A549 (cell line): ENCODE data around the gene DYNC1H1. TPM values are rescaled to one million over a fixed set of nuclear protein-coding genes. Genes with fewer than 3 reads are reported as not detected.

Source experiments
- ATAC-seq, 2 experiments: fragments of 200-7000 bp in 1 of 2; fragments of >200 bp in 1 of 2; cut with Nextera tagmentation in 1 of 2; cut with Tn5 transposase in 1 of 2; 3 replicates each; pipeline versions ENCODE4 v1.8.0 to v1.9.1; 2018 to 2020; ENCODE audit warnings: mild to moderate bottlenecking in 1 of 2, moderate library complexity in 1 of 2
- CTCF ChIA-PET: fragments of 300-600 bp; sonication (Branson Sonifier 250); formaldehyde crosslinking; extraction: SDS; loops from one replicate; lab custom pipeline; 2021; ENCODE audit warnings: antibody characterized with exemption, inconsistent platforms; lab: Yijun Ruan, JAX
- POLR2A ChIA-PET: fragments of 350-600 bp; formaldehyde crosslinking; extraction: SDS; loops from one replicate; lab custom pipeline; 2021; ENCODE audit warnings: antibody characterized with exemption, inconsistent platforms; lab: Yijun Ruan, JAX
- DNase-seq, 2 experiments: peaks; one replicate each; pipeline versions ENCODE4 v3.0.0 to v3.0.0-alpha.2; 2011 to 2016; ENCODE audit warnings: low read depth in 1 of 2, low spot score in 1 of 2
- FAIRE-seq: peaks from 2 replicates; lab custom pipeline; 2011; peaks lifted over from hg19 to GRCh38; lab: Jason Lieb, UNC
- H3K27ac ChIP-seq, 2 experiments: fragments of >200 bp; sonication (Bioruptor Twin); formaldehyde crosslinking; 3 replicates each; pipeline ENCODE4 v1.5.1; 2016 to 2017
- H3K4me1 ChIP-seq: fragments of >200 bp; sonication (Bioruptor Twin); formaldehyde crosslinking; 3 replicates; pipeline ENCODE4 v1.6.1; 2016
- H3K4me2 ChIP-seq: fragments of >200 bp; sonication (Bioruptor Twin); formaldehyde crosslinking; 3 replicates; pipeline ENCODE4 v1.6.1; 2016
- H3K4me3 ChIP-seq: fragments of >200 bp; sonication (Bioruptor Twin); formaldehyde crosslinking; 3 replicates; pipeline ENCODE4 v1.5.1; 2016
- H3K9me3 ChIP-seq: fragments of >200 bp; sonication (Bioruptor Twin); formaldehyde crosslinking; 3 replicates; pipeline ENCODE4 v1.6.1; 2016
- CEBPB ChIP-seq, 2 experiments: fragments of >200 bp in 1 of 2; sonication (Bioruptor Twin) in 1 of 2; formaldehyde crosslinking in 1 of 2; IDR thresholded peaks; 2 replicates each; pipeline ENCODE4 v1.6.1; 2012 to 2016
- CHD2 ChIP-seq: fragments of 150-350 bp; IDR thresholded peaks from 2 replicates; pipeline ENCODE4 v1.6.1; 2014; ENCODE audit warnings: low read length; ENCODE audit not compliant: partially characterized antibody
- EHF ChIP-seq: fragments of 250-450 bp; sonication (Bioruptor Pico); IDR thresholded peaks from 2 replicates; pipeline ENCODE4 v1.5.0; 2020; ENCODE audit warnings: mild to moderate bottlenecking
- ESRRA ChIP-seq: fragments of 150-350 bp; IDR thresholded peaks from 2 replicates; pipeline ENCODE4 v1.6.1; 2014; ENCODE audit warnings: mild to moderate bottlenecking, low read length, borderline replicate concordance
- GATA3 ChIP-seq: IDR thresholded peaks from 2 replicates; pipeline ENCODE4 v1.6.1; 2012; ENCODE audit warnings: borderline replicate concordance
- HOXA7 ChIP-seq: fragments of 250-450 bp; sonication (Bioruptor Pico); IDR thresholded peaks from 2 replicates; pipeline ENCODE4 v1.5.0; 2020; ENCODE audit warnings: mild to moderate bottlenecking, moderate library complexity
- HOXB13 ChIP-seq: fragments of 250-450 bp; sonication (Bioruptor Pico); IDR thresholded peaks from 2 replicates; pipeline ENCODE4 v1.5.0; 2020; ENCODE audit warnings: low read depth, mild to moderate bottlenecking, moderate library complexity
- HOXB5 ChIP-seq: fragments of 250-450 bp; sonication (Bioruptor Pico); IDR thresholded peaks from 2 replicates; pipeline ENCODE4 v1.5.0; 2020; ENCODE audit warnings: mild to moderate bottlenecking, moderate library complexity
- KDM1A ChIP-seq: fragments of 200-600 bp; sonication (generic); IDR thresholded peaks from 2 replicates; pipeline ENCODE4 v1.6.1; 2016; ENCODE audit warnings: low read depth, mild to moderate bottlenecking
- MAZ ChIP-seq: fragments of 150-350 bp; IDR thresholded peaks from 2 replicates; pipeline ENCODE4 v1.6.1; 2014; ENCODE audit warnings: antibody characterized with exemption, low read depth, low read length, borderline replicate concordance
- MYC ChIP-seq: IDR thresholded peaks from 2 replicates; pipeline ENCODE4 v1.6.1; 2012; ENCODE audit warnings: mild to moderate bottlenecking, inconsistent platforms, low read length, improper control_type of control experiment, borderline replicate concordance
- NFE2L2 ChIP-seq: fragments of 150-350 bp; conservative IDR thresholded peaks from 2 replicates; pipeline ENCODE4 v1.6.1; 2014; ENCODE audit warnings: low read length
- NR3C1 ChIP-seq: fragments of >200 bp; sonication (Bioruptor Twin); formaldehyde crosslinking; IDR thresholded peaks from 3 replicates; pipeline ENCODE4 v1.6.1; 2017
- PHF8 ChIP-seq: fragments of 200-600 bp; sonication (generic); IDR thresholded peaks from 2 replicates; pipeline ENCODE4 v1.6.1; 2016; ENCODE audit warnings: low read depth, mild to moderate bottlenecking, antibody characterized with exemption, moderate library complexity, borderline replicate concordance
- RAD21 ChIP-seq, 2 experiments: fragments of >200 bp in 1 of 2; sonication (Bioruptor Twin) in 1 of 2; formaldehyde crosslinking in 1 of 2; IDR thresholded peaks in 1 of 2; conservative IDR thresholded peaks in 1 of 2; 2 replicates in 1 of 2; 3 replicates in 1 of 2; pipeline ENCODE4 v1.6.1; 2012 to 2018; ENCODE audit warnings: inconsistent platforms in 1 of 2
- RFX5 ChIP-seq: fragments of 450-650 bp; IDR thresholded peaks from 2 replicates; pipeline ENCODE4 v1.7.1; 2014; ENCODE audit warnings: antibody characterized with exemption, mild to moderate bottlenecking, moderate library complexity
- RNF2 ChIP-seq: fragments of 200-600 bp; sonication (generic); IDR thresholded peaks from 2 replicates; pipeline ENCODE4 v1.6.1; 2016; ENCODE audit warnings: low read depth, mild to moderate bottlenecking, antibody characterized with exemption, moderate library complexity, borderline replicate concordance
- SMC3 ChIP-seq: fragments of >200 bp; sonication (Bioruptor Twin); formaldehyde crosslinking; IDR thresholded peaks from 3 replicates; pipeline ENCODE4 v1.6.1; 2018; ENCODE audit warnings: inconsistent platforms
- SREBF2 ChIP-seq: fragments of 450-650 bp; IDR thresholded peaks from 2 replicates; pipeline ENCODE4 v1.6.1; 2014; ENCODE audit warnings: mild to moderate bottlenecking, moderate library complexity
- TP53 ChIP-seq: fragments of 250-450 bp; sonication (Bioruptor Pico); IDR thresholded peaks from 2 replicates; pipeline ENCODE4 v1.5.0; 2021; ENCODE audit warnings: mild to moderate bottlenecking, moderate library complexity
- ZC3H11A ChIP-seq: fragments of 450-650 bp; IDR thresholded peaks from 2 replicates; pipeline ENCODE4 v1.6.1; 2014; ENCODE audit warnings: antibody characterized with exemption, mild to moderate bottlenecking
- ZSCAN20 ChIP-seq: fragments of 250-450 bp; sonication (Bioruptor Pico); IDR thresholded peaks from 2 replicates; pipeline ENCODE4 v1.8.0; 2022; ENCODE audit warnings: mild to moderate bottlenecking, moderate library complexity
- WGBS: methylation state at CpG from one replicate; pipeline ENCODE4 v1.1.6; 2017; ENCODE audit errors: missing lambda C conversion rate; 5-methylcytosine and 5-hydroxymethylcytosine counted together
- polyA plus RNA-seq, 4 experiments: library from polyadenylated mRNA; depleted of rRNA in 3 of 4; stranded (reverse); fragments of >200 nt; fragmentation: RNase III in 1 of 4; extraction: RNeasy Plus Mini Kit Qiagen cat#74134 plus additional on column Dnase treatment in 1 of 4; gene quantifications; 2 replicates in 3 of 4; 3 replicates in 1 of 4; pipeline ENCODE4 v1.2.3, GENCODE V29; 2011 to 2017
- TF ChIP-seq, protein P1 (sequence below): fragments of 200-600 bp; sonication (generic); IDR thresholded peaks from 2 replicates; pipeline ENCODE4 v1.6.1; 2016; ENCODE audit warnings: antibody characterized with exemption, mild to moderate bottlenecking, moderate library complexity
- TF ChIP-seq, protein P2 (sequence below): IDR thresholded peaks from 2 replicates; pipeline ENCODE4 v1.6.1; 2012
- TF ChIP-seq, protein P3 (sequence below): fragments of 250-450 bp; sonication (Bioruptor Pico); IDR thresholded peaks from 2 replicates; pipeline ENCODE4 v1.5.0; 2021; ENCODE audit warnings: mild to moderate bottlenecking, moderate library complexity, borderline replicate concordance
- TF ChIP-seq, protein P4 (sequence below): fragments of 450-650 bp; IDR thresholded peaks from 2 replicates; pipeline ENCODE4 v1.6.1; 2014; ENCODE audit warnings: antibody characterized with exemption
- TF ChIP-seq, protein P5 (sequence below): fragments of >200 bp; sonication (Bioruptor Twin); formaldehyde crosslinking; IDR thresholded peaks from 3 replicates; pipeline ENCODE4 v1.6.1; 2016

DYNC1H1 gene
- polyA plus RNA-seq, 2 of the 4 experiments (the other 2 are of a cell fraction) = 177 to 187 TPM

DNA sequence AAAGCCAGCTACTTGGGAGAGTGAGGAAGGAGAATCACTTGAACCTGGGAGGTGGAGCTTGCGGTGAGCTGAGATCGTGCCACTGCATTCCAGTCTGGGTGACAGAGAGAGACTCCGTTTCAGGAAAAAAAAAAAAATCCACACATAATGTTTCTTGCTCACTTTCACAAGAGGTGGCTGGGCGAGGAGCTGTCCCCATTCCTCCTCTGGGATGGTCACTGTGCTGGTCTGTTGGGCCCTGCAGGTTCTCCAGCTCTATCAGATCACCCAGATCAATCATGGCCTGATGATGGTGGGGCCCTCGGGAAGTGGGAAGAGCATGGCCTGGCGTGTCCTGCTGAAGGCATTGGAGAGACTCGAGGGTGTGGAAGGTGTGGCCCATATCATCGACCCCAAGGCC, 47.3 kb downstream of the DYNC1H1 start:
- no peaks in the 10 kb centered on the region for H3K9me3 ChIP-seq
- H3K4me3 ChIP-seq = no peak overlapping the region
- ATAC-seq = no peak
- 91% methylated on average over 8 of the region's 8 CpGs for WGBS
- no peak for TF ChIP-seq MYC
- no peak for TF ChIP-seq EHF (CRISPR knock-in tag)
- TF ChIP-seq ZSCAN20 (CRISPR knock-in tag) = no peak
- no peak for TF ChIP-seq GATA3
- no peak for TF ChIP-seq RFX5
- TF ChIP-seq SREBF2 = no peak
- no peak for TF ChIP-seq SMC3
- no peak for TF ChIP-seq RAD21 (conservative IDR thresholded peaks at IDR 0.05 in 1 of 2, IDR thresholded peaks at IDR 0.05 in 1 of 2)
- no peak for TF ChIP-seq ZC3H11A
- no peak for TF ChIP-seq CEBPB (IDR thresholded peaks at IDR 0.05)
- TF ChIP-seq NR3C1 = no peak
- TF ChIP-seq, protein P1, sequence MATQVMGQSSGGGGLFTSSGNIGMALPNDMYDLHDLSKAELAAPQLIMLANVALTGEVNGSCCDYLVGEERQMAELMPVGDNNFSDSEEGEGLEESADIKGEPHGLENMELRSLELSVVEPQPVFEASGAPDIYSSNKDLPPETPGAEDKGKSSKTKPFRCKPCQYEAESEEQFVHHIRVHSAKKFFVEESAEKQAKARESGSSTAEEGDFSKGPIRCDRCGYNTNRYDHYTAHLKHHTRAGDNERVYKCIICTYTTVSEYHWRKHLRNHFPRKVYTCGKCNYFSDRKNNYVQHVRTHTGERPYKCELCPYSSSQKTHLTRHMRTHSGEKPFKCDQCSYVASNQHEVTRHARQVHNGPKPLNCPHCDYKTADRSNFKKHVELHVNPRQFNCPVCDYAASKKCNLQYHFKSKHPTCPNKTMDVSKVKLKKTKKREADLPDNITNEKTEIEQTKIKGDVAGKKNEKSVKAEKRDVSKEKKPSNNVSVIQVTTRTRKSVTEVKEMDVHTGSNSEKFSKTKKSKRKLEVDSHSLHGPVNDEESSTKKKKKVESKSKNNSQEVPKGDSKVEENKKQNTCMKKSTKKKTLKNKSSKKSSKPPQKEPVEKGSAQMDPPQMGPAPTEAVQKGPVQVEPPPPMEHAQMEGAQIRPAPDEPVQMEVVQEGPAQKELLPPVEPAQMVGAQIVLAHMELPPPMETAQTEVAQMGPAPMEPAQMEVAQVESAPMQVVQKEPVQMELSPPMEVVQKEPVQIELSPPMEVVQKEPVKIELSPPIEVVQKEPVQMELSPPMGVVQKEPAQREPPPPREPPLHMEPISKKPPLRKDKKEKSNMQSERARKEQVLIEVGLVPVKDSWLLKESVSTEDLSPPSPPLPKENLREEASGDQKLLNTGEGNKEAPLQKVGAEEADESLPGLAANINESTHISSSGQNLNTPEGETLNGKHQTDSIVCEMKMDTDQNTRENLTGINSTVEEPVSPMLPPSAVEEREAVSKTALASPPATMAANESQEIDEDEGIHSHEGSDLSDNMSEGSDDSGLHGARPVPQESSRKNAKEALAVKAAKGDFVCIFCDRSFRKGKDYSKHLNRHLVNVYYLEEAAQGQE = no peak
- CTCF ChIA-PET = interaction anchor here (2.8 kb wide), 1 partner anchor 51 kb away, joined by 18 read pairs; no protein-coding TSS in a partner anchor
- H3K27ac ChIP-seq = no peak overlapping the region
- no peak overlapping the region for H3K4me2 ChIP-seq
- no peak for DNase-seq
- H3K4me1 ChIP-seq = no peaks in the 10 kb centered on the region
- POLR2A ChIA-PET = no interaction called here
- no peak for FAIRE-seq

DNA sequence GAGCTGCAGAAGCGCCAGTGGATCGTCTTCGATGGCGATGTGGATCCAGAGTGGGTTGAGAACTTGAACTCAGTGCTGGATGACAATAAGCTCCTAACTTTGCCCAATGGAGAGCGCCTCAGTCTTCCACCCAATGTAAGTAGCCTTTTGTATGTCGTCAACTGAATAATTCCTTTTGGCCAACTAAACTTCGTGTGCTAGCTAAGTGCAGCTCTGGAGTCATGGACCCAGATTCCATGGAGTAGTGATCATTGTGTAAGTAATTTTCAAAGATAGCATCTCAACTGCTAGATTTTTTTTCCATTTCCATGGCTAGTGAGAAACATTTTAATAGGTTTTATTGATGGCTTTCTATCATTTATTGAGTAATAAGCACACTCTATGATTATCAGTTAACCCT, 48.0 kb downstream of the DYNC1H1 start:
- WGBS = 93% methylated on average over 7 of the region's 7 CpGs
- H3K4me1 ChIP-seq = no peaks in the 10 kb centered on the region
- no peak for ATAC-seq
- H3K4me2 ChIP-seq = no peak overlapping the region
- no peak overlapping the region for H3K27ac ChIP-seq
- no peak for FAIRE-seq
- TF ChIP-seq ESRRA = no peak
- TF ChIP-seq PHF8 = no peak
- TF ChIP-seq, protein P2, sequence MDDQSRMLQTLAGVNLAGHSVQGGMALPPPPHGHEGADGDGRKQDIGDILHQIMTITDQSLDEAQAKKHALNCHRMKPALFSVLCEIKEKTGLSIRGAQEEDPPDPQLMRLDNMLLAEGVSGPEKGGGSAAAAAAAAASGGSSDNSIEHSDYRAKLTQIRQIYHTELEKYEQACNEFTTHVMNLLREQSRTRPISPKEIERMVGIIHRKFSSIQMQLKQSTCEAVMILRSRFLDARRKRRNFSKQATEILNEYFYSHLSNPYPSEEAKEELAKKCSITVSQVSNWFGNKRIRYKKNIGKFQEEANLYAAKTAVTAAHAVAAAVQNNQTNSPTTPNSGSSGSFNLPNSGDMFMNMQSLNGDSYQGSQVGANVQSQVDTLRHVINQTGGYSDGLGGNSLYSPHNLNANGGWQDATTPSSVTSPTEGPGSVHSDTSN = no peak
- TF ChIP-seq, protein P3, sequence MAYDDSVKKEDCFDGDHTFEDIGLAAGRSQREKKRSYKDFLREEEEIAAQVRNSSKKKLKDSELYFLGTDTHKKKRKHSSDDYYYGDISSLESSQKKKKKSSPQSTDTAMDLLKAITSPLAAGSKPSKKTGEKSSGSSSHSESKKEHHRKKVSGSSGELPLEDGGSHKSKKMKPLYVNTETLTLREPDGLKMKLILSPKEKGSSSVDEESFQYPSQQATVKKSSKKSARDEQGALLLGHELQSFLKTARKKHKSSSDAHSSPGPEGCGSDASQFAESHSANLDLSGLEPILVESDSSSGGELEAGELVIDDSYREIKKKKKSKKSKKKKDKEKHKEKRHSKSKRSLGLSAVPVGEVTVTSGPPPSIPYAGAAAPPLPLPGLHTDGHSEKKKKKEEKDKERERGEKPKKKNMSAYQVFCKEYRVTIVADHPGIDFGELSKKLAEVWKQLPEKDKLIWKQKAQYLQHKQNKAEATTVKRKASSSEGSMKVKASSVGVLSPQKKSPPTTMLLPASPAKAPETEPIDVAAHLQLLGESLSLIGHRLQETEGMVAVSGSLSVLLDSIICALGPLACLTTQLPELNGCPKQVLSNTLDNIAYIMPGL (CRISPR knock-in tag) = no peak
- TF ChIP-seq, protein P4, sequence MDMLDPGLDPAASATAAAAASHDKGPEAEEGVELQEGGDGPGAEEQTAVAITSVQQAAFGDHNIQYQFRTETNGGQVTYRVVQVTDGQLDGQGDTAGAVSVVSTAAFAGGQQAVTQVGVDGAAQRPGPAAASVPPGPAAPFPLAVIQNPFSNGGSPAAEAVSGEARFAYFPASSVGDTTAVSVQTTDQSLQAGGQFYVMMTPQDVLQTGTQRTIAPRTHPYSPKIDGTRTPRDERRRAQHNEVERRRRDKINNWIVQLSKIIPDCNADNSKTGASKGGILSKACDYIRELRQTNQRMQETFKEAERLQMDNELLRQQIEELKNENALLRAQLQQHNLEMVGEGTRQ = no peak
- TF ChIP-seq HOXA7 (CRISPR knock-in tag) = no peak
- TF ChIP-seq MAZ = no peak
- no peak for TF ChIP-seq RNF2
- TF ChIP-seq HOXB5 (CRISPR knock-in tag) = no peak
- no peak for TF ChIP-seq RAD21 (conservative IDR thresholded peaks at IDR 0.05 in 1 of 2, IDR thresholded peaks at IDR 0.05 in 1 of 2)
- no peak for TF ChIP-seq KDM1A
- TF ChIP-seq, protein P5, sequence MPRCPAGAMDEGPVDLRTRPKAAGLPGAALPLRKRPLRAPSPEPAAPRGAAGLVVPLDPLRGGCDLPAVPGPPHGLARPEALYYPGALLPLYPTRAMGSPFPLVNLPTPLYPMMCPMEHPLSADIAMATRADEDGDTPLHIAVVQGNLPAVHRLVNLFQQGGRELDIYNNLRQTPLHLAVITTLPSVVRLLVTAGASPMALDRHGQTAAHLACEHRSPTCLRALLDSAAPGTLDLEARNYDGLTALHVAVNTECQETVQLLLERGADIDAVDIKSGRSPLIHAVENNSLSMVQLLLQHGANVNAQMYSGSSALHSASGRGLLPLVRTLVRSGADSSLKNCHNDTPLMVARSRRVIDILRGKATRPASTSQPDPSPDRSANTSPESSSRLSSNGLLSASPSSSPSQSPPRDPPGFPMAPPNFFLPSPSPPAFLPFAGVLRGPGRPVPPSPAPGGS = no peak
- TF ChIP-seq NFE2L2 = no peak
- no peak for TF ChIP-seq TP53
- no peak for TF ChIP-seq HOXB13 (CRISPR knock-in tag)
- no peak for TF ChIP-seq CHD2
- H3K9me3 ChIP-seq = no peaks in the 10 kb centered on the region
- H3K4me3 ChIP-seq = no peak overlapping the region
- ChIA-PET POLR2A (no interaction called here), CTCF (interaction anchor here (2.8 kb wide), 1 partner anchor 51 kb away, joined by 18 read pairs; no protein-coding TSS in a partner anchor)
- DNase-seq = no peak
